Left renal pelvis (tissue), 4 donors: ENCODE measurements around the gene LCE3C. TPM values are rescaled to one million over a fixed set of nuclear protein-coding genes. Genes with fewer than 3 reads are reported as not detected.
"Not testable (repeated sequence)": the region's sequence is repeated elsewhere in the genome, so short reads cannot be mapped to it uniquely, and the experiment has no call there.

Experiments
- DNase-seq, 4 donors: peaks; one replicate each; pipeline ENCODE4 v3.0.0-alpha.2; 2013; ENCODE audit warnings: low read depth in 4 of 4, low spot score in 3 of 4
- polyA plus RNA-seq, 4 donors: library from polyadenylated mRNA; unstranded; fragments of 120-200 nt; gene quantifications; one replicate each; pipeline ENCODE4 v1.2.1, GENCODE V29; 2013; ENCODE audit not compliant: insufficient read length in 4 of 4

LCE3C gene
- polyA plus RNA-seq: not detected

- DNase-seq: no peak
These were observed at the start of gene LCE3C for GRCh38 chr1:152599934-152600333. LCE3C (plus strand) TSS chr1:152600234; CDS start chr1:152600732, 498 bp downstream.

GRCh38 chr1:152565115-152565514 lies 34.9 kb upstream of the LCE3C start:
- no peak for DNase-seq

- DNase-seq: no peak
These were observed 34.4 kb upstream of the LCE3C start for GRCh38 chr1:152565535-152566215.

DNA sequence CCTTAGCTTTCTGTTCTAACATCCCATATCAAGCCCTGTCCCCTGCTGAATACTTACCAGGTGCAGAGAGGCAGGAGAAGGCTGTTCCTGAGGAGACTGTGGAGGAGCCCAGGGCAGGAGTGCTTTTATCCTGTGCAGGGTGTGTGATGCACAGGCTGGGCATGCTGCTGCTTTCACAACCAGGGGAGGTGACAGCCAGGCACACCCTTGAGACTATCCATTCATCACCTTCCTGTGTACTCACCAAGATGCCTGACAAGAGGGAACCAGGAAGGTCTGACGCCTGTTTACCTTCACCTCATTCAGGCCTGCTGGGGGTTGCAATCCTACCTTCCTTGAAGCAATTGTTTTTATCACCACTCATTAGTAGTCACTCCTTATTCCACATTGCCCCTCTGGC lies 33.4 kb upstream of the LCE3C start, which contains the start of gene LCE3E:
Gene LCE3E, minus strand, starts transcription at position 100 of the 400 bp plus-strand sequence. CDS start 572 bp downstream, outside the sequence.
- no peak for DNase-seq

DNA sequence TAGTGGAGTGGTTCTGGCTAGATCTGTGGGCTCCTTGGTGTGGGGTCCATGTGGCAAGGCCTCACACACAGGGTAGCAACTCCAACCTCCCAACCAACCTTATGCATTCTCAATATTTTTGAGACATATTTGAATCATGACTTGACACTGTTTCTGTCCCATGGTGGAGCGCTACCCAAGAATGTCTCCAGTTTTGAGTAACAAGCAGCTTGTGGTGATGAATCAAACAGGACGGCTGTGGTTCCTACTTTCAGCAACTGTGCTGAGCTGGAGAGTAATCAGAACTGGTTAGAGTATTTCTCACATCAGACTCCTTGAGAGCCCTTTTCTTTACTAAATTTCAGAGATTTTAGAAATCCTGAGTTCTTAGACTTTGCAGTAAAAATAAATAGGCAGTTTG lies 22.9 kb upstream of the LCE3C start:
- no peak for DNase-seq

GRCh38 chr1:152579526-152579925 lies 20.5 kb upstream of the LCE3C start:
- DNase-seq: not testable (repeated sequence)

DNA sequence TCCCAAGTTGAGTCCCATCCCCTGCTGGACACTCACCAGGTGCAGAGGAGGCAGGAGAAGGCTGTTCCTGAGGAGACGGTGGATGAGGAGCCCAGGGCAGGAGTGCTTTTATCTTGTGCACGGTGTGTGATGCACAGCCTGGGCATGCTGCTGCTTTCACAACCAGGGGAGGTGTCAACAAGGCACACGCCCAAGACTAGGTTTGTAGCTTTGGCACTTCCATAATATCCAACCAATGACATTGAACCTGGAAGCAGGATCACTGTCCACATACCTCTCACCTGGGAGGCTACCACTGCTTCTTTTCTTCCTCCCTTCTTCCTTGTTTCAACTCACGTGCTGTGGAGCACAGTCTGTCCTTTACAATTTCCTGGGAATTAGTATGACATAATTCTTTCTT lies 19.6 kb upstream of the LCE3C start, which contains the start of gene LCE3D:
Gene LCE3D, minus strand, starts transcription at position 84 of the 400 bp plus-strand sequence. CDS start 580 bp downstream, outside the sequence.
- DNase-seq: no peak

DNA sequence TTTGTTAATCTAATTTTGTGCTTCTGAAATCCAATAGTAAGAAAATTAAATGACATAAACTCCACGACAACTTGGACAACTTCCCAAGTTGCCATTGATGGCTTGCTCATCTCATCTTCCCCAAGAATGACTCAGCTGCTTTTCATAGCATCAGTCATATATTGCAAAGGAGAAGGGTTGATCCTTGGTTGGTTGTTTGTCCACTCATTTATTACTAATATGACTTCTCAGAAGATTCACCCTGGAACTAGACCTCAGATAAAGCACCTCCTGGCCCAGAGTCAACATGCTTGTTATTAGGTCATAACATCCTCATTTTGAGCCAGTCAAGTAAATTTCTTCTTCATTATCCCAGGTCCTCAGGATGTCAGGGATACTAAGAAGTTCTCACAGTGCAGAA lies 17.4 kb upstream of the LCE3C start:
- no peak for DNase-seq

DNA sequence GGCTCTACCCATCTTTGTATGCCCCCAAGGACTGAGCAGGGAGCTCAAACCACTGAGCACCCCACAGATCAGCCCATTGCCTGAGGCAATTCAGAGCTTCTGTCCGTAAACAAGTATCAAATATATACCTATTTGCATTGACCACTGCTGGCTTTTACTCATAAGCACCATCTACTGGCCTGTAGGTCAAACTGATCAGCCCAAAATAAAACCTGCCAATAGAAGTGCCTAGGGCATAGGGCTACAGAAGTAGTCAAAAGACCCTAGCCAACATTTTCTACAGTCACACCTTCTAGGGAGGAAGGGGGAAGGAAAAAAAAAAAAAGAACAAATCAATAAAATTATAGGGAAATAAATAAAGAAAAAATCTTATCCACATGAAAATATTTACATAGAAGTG lies 14.4 kb upstream of the LCE3C start:
- no peak for DNase-seq

DNA sequence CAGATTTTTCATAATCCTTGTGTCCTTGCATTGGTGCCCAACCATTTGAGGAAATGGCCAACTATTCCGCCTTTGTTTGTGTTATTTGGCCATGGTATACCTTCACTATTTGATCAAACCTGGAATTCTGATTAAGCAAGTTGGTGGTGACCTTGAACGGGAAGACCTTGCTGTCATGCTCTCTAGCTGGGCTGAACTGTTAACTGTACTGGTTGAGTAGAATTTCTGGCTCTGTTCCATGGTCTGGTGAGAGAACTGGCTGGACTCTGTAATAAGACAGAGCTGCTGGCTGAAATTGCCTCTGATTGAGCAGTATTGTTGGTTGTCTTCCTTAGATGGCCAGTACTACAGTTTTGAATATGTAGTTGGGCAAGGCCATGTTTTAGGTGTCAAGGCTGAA lies 3.0 kb upstream of the LCE3C start:
- DNase-seq: no peak

DNA sequence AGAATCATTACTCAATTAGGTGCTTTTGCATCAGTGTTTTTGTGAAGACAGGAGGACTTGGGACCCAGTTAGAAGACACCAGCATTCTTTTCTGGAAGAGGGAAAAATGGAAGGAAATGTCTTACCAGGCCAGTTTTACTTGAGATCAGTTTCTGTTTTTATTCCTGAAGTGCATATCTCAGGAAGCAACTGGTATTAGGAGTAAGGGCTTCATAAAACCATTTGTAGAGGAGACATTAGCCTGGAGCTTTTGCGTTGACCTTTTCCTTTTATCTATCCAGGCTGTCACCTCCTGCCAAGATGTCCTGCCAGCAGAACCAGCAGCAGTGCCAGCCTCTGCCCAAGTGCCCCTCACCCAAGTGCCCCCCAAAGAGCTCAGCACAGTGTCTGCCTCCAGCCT lies 13.5 kb downstream of the LCE3C start, which contains the start of gene LCE3B:
Gene LCE3B, plus strand, starts transcription at position 301 of the 400 bp plus-strand sequence. Its CDS starts 0 bp downstream, at position 301.
- no peak for DNase-seq

DNA sequence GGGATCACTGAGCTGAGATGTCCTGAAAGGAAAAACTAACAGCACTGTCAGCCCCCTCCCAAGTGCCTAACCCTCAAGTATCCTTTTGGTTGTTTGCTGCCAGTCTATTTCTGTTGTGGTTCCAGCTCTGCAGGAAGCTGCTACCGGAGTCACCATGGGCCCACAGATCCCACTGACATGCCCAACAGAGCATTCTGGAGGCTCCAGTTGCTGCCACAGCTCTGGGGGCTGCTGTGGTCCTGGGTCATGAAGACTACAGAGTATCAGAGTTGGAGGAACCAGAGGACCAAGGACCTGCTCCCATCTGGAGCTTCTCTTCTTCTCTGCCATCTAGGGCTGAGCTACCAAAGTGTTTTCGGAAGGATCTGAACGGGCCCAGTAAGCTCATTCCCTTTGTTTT lies 22.0 kb downstream of the LCE3C start:
- no peak for DNase-seq

DNA sequence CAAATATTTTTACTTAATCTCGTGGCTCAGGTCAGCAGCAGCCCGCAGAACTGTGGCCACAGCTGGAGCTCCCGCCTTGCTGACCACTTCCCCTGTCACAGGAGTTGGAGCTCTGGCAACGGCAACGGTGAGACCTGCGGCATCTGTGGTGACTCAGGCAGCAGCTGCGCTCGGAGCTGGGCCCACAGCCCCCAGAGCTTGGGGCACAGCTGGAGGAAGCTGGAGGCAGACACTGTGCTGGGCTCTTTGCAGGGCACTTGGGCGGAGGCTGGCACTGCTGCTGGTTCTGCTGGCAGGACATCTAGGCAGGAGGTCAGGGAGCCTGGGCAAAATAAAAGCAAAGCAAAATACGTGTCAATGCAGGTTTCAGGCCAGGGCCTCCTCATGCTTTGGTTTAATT lies 22.8 kb downstream of the LCE3C start, which contains the start of gene LCE3A:
Gene LCE3A, minus strand, starts transcription at position 301 of the 400 bp plus-strand sequence. Its CDS starts 0 bp downstream, at position 301.
- no peak for DNase-seq

- no peak for DNase-seq
These were observed 23.3 kb downstream of the LCE3C start for GRCh38 chr1:152623203-152623844.

DNA sequence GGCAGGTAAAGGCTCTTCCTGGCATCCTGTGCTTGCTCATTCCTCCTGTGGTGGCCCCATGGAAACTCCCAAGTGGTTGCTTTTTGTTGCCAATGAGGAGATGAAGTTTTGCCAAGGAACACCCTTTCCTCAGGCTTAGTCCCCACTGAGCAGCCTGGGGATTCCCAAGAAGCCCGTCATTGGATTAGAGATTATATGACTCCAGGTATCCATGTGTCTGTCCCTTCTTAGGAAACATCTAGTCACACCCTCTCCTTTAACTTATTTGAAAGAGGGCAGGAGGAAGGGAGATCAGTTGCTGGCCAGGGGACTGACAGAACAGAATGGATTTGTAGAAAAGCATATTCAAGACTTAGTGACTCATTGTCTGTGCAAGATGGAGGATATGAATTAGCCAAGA lies 26.7 kb downstream of the LCE3C start:
- no peak for DNase-seq

GRCh38 chr1:152630596-152630995 lies 30.6 kb downstream of the LCE3C start:
- DNase-seq: no peak

- DNase-seq: no peak
These were observed 40.3 kb downstream of the LCE3C start for GRCh38 chr1:152640351-152640750.

- no peak for DNase-seq
These were observed 43.9 kb downstream of the LCE3C start for GRCh38 chr1:152643945-152644344.

DNA sequence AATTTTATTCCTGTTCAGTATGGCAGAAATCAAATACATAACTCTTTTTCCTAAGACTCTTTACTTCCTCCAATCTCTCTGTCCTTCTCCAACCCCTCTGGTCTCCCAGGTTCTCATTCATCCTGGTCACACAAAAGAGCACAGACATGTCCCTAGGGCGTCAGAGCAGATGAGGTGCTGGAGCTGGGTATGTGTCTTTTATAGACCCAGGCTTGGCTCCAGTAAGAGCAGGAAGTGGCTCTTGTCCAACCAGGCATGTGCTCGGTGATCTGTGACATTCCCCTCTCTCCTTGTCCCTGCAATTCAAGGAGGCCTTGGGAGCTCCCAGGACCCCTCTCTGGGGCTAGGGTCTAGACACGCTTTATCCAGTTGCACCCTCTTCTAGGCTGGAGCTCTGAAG lies 45.1 kb downstream of the LCE3C start:
- no peak for DNase-seq

DNA sequence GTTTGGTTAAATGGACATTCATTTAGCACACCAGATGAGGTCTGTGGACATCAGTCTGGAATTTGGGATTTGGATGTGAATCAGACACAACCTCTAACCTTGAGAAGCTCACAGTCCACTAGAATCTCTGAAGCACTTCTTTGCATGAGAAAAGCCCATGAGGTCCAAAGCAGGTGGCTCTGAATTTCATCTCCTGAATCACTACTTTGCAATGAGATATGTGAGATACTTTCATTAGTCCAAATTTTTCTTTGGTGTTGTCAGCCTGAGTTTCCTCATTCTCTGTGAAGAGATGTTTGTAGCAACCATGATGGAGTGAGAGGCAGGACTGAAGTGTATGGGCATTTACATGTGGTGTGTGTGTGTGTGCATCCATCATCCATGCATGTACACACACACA lies 46.6 kb downstream of the LCE3C start:
- no peak for DNase-seq
